DND-41 (cell line): ENCODE results near the gene TUFM.

Experiments
- CTCF ChIP-seq: IDR thresholded peaks from 2 replicates; pipeline ENCODE4 v1.5.1; 2012; ENCODE audit warnings: borderline replicate concordance, low read length, moderate library complexity, mild to moderate bottlenecking; ENCODE audit not compliant: poor library complexity, severe bottlenecking; ENCODE audit errors: extremely low read depth
- EZH2 ChIP-seq: IDR thresholded peaks from 3 replicates; pipeline ENCODE4 v1.6.1; 2012; ENCODE audit warnings: borderline replicate concordance, low read depth, mild to moderate bottlenecking, moderate library complexity, low read length, inconsistent platforms; ENCODE audit not compliant: severe bottlenecking

- no peak for TF ChIP-seq CTCF
- TF ChIP-seq EZH2 = no peak
Measured at GRCh38 chr16:28893291-28893690, 47.1 kb upstream of the TUFM start.
